RWPE2 (cell line): Measurements from ENCODE around the gene KIFC3.

Experiments used
- ATAC-seq: fragments of 200-7000 bp; cut with Tn5 transposase; 3 replicates; pipeline ENCODE4 v1.9.1; 2021; ENCODE audit warnings: low read depth
- DNase-seq: peaks from one replicate; pipeline ENCODE4 v3.0.0-alpha.2; 2020; ENCODE audit warnings: low spot score
- H3K27ac ChIP-seq: fragments of 450-650 bp; 2 replicates; pipeline ENCODE4 v1.5.1; 2017; ENCODE audit warnings: mild to moderate bottlenecking; ENCODE audit not compliant: poor library complexity, severe bottlenecking
- H3K27me3 ChIP-seq: fragments of 250-450 bp; sonication (Bioruptor Pico); 2 replicates; pipeline ENCODE4 v1.5.1; 2021; ENCODE audit warnings: mild to moderate bottlenecking, moderate library complexity; ENCODE audit not compliant: insufficient read depth, poor library complexity, severe bottlenecking
- H3K36me3 ChIP-seq: fragments of 250-450 bp; sonication (Bioruptor Pico); 2 replicates; pipeline ENCODE4 v1.5.1; 2020; ENCODE audit warnings: low read depth, mild to moderate bottlenecking, moderate library complexity
- H3K4me1 ChIP-seq: fragments of 250-450 bp; sonication (Bioruptor Pico); 2 replicates; pipeline ENCODE4 v1.5.1; 2021; ENCODE audit warnings: mild to moderate bottlenecking, moderate library complexity; ENCODE audit not compliant: insufficient read depth, poor library complexity, severe bottlenecking
- H3K4me3 ChIP-seq: fragments of 250-450 bp; sonication (Bioruptor Pico); 2 replicates; pipeline ENCODE4 v1.5.1; 2021; ENCODE audit warnings: mild to moderate bottlenecking, moderate library complexity; ENCODE audit not compliant: severe bottlenecking
- H3K9me3 ChIP-seq: fragments of 250-450 bp; sonication (Bioruptor Pico); 2 replicates; pipeline ENCODE4 v1.5.1; 2021; ENCODE audit warnings: mild to moderate bottlenecking, moderate library complexity; ENCODE audit not compliant: severe bottlenecking
- CTCF ChIP-seq: fragments of 450-650 bp; IDR thresholded peaks from one replicate; pipeline ENCODE4 v1.5.1; 2017; ENCODE audit warnings: mild to moderate bottlenecking, moderate library complexity; ENCODE audit not compliant: poor library complexity, severe bottlenecking

KIFC3 gene

GRCh38 chr16:57711993-57712392 is 90.3 kb downstream of the KIFC3 start:
- Histone ChIP-seq H3K9me3 (no peaks in the 10 kb centered on the region), H3K4me3 (no peak overlapping the region), H3K4me1 (no peaks in the 10 kb centered on the region), H3K36me3 (no peaks in the 10 kb centered on the region), H3K27ac (no peak overlapping the region), H3K27me3 (peaks cover 11% of the 10 kb centered on the region)
- TF ChIP-seq CTCF: no peak
- DNase-seq (no peak), ATAC-seq (no peak)

GRCh38 chr16:57711346-57711745 is 90.9 kb downstream of the KIFC3 start:
- H3K36me3 ChIP-seq: no peaks in the 10 kb centered on the region
- DNase-seq (no peak), ATAC-seq (no peak)
- H3K9me3 ChIP-seq: no peaks in the 10 kb centered on the region
- no peak overlapping the region for H3K4me3 ChIP-seq
- H3K27me3 ChIP-seq: peaks cover 11% of the 10 kb centered on the region
- no peaks in the 10 kb centered on the region for H3K4me1 ChIP-seq
- H3K27ac ChIP-seq: no peak overlapping the region
- TF ChIP-seq CTCF: no peak

GRCh38 chr16:57709663-57710062 is 92.6 kb downstream of the KIFC3 start:
- no peak for ATAC-seq
- TF ChIP-seq CTCF: no peak
- peaks cover 5% of the 10 kb centered on the region for H3K27me3 ChIP-seq
- H3K27ac ChIP-seq: no peak overlapping the region
- H3K4me1 ChIP-seq: no peaks in the 10 kb centered on the region
- H3K4me3 ChIP-seq: no peak overlapping the region
- H3K9me3 ChIP-seq: no peaks in the 10 kb centered on the region
- no peak for DNase-seq
- no peaks in the 10 kb centered on the region for H3K36me3 ChIP-seq
